Measurements from ENCODE around the gene UBN1. TPM values are rescaled to one million over a fixed set of nuclear protein-coding genes. Genes with fewer than 3 reads are reported as not detected.

UBN1 gene
- total RNA-seq, 3 donors from 2014 or later, result 41.3 to 42.7 (median 41.6) TPM

- intact Hi-C loops (cut with DNase I, micrococcal nuclease), result no loop called here
- ATAC-seq, result no peak
- Histone ChIP-seq H3K4me1 (ENCODE audit: low read depth) (no peaks in the 10 kb centered on the region), H3K36me3 (ENCODE audit: low read depth) (no peaks in the 10 kb centered on the region), H3K9me3 (no peaks in the 10 kb centered on the region), H3K4me3 (no peak overlapping the region)
- DNase-seq, result no peak
- no peak for TF ChIP-seq CTCF (IDR thresholded peaks at IDR 0.05)
Observed at GRCh38 chr16:4897328-4897727, 50.0 kb downstream of the UBN1 start.

- no peak for TF ChIP-seq CTCF (IDR thresholded peaks at IDR 0.05)
- ATAC-seq (no peak), DNase-seq (no peak)
- no peaks in the 10 kb centered on the region for H3K36me3 ChIP-seq (ENCODE audit: low read depth)
- no peaks in the 10 kb centered on the region for H3K9me3 ChIP-seq
- intact Hi-C loops (cut with DNase I, micrococcal nuclease), result no loop called here
- no peaks in the 10 kb centered on the region for H3K4me1 ChIP-seq (ENCODE audit: low read depth)
- no peak overlapping the region for H3K4me3 ChIP-seq
Observed at GRCh38 chr16:4898811-4899473, 51.7 kb downstream of the UBN1 start.

- intact Hi-C loops (cut with DNase I, micrococcal nuclease), result no loop called here
- no peak overlapping the region for H3K4me3 ChIP-seq
- H3K9me3 ChIP-seq, result no peaks in the 10 kb centered on the region
- no peaks in the 10 kb centered on the region for H3K36me3 ChIP-seq (ENCODE audit: low read depth)
- ATAC-seq (no peak), DNase-seq (no peak)
- H3K4me1 ChIP-seq (ENCODE audit: low read depth), result no peaks in the 10 kb centered on the region
- no peak for TF ChIP-seq CTCF (IDR thresholded peaks at IDR 0.05)
Observed at GRCh38 chr16:4899474-4899846, 52.2 kb downstream of the UBN1 start.

- intact Hi-C loops (cut with DNase I, micrococcal nuclease), result no loop called here
- no peak for TF ChIP-seq CTCF (IDR thresholded peaks at IDR 0.05)
- DNase-seq, result no peak
- no peaks in the 10 kb centered on the region for H3K4me1 ChIP-seq (ENCODE audit: low read depth)
- no peaks in the 10 kb centered on the region for H3K36me3 ChIP-seq (ENCODE audit: low read depth)
- ATAC-seq, result no peak
- no peaks in the 10 kb centered on the region for H3K9me3 ChIP-seq
- H3K4me3 ChIP-seq, result no peak overlapping the region
Observed at GRCh38 chr16:4900036-4900435, 52.8 kb downstream of the UBN1 start.

- ATAC-seq (no peak), DNase-seq (no peak)
- intact Hi-C loops (cut with DNase I, micrococcal nuclease), result no loop called here
- no peak overlapping the region for H3K4me3 ChIP-seq
- no peak for TF ChIP-seq CTCF (IDR thresholded peaks at IDR 0.05)
- H3K36me3 ChIP-seq (ENCODE audit: low read depth), result no peaks in the 10 kb centered on the region
- H3K4me1 ChIP-seq (ENCODE audit: low read depth), result no peaks in the 10 kb centered on the region
- no peaks in the 10 kb centered on the region for H3K9me3 ChIP-seq
Observed at GRCh38 chr16:4900750-4901149, 53.5 kb downstream of the UBN1 start.

- Histone ChIP-seq H3K36me3 (ENCODE audit: low read depth) (no peaks in the 10 kb centered on the region), H3K4me3 (no peak overlapping the region), H3K9me3 (no peaks in the 10 kb centered on the region), H3K4me1 (ENCODE audit: low read depth) (no peaks in the 10 kb centered on the region)
- TF ChIP-seq CTCF (IDR thresholded peaks at IDR 0.05), result no peak
- no peak for ATAC-seq
- intact Hi-C loops (cut with DNase I, micrococcal nuclease), result no loop called here
- no peak for DNase-seq
Observed at GRCh38 chr16:4902038-4902437, 54.8 kb downstream of the UBN1 start.
